Osteoblast (primary cell): ENCODE results near the gene CST5. TPM values are rescaled to one million over a fixed set of nuclear protein-coding genes. Genes with fewer than 3 reads are reported as not detected.
"Not testable (repeated sequence)": the region's sequence is repeated elsewhere in the genome, so short reads cannot be mapped to it uniquely, and the experiment has no call there.

Source experiments
- DNase-seq: peaks from one replicate; pipeline ENCODE4 v3.0.0; 2011; ENCODE audit warnings: low spot score, mixed read lengths; ENCODE audit not compliant: insufficient read length; ENCODE audit errors: missing footprints
- H2AFZ ChIP-seq: 2 replicates; pipeline ENCODE4 v1.6.0; 2011; ENCODE audit warnings: mild to moderate bottlenecking, low read length
- H3K27ac ChIP-seq: 2 replicates; pipeline ENCODE4 v1.5.1; 2011; ENCODE audit warnings: mild to moderate bottlenecking, low read depth, low read length, moderate library complexity
- H3K27me3 ChIP-seq: 2 replicates; pipeline ENCODE4 v1.6.0; 2012; ENCODE audit warnings: mild to moderate bottlenecking, control low read depth, inconsistent platforms, low read length, moderate library complexity; ENCODE audit not compliant: insufficient read depth
- H3K36me3 ChIP-seq: 2 replicates; pipeline ENCODE4 v1.5.1; 2011; ENCODE audit warnings: mild to moderate bottlenecking, low read length, control low read depth, moderate library complexity; ENCODE audit not compliant: insufficient read depth
- H3K4me1 ChIP-seq: 2 replicates; pipeline ENCODE4 v1.5.1; 2011; ENCODE audit warnings: mild to moderate bottlenecking, low read length, control low read depth, moderate library complexity; ENCODE audit not compliant: insufficient read depth
- H3K4me2 ChIP-seq: 2 replicates; pipeline ENCODE4 v1.6.0; 2011; ENCODE audit warnings: mild to moderate bottlenecking, low read length; ENCODE audit not compliant: insufficient read depth
- H3K4me3 ChIP-seq: fragments of 200-600 bp; sonication (generic); 3 replicates; pipeline ENCODE4 v1.5.1; 2012; ENCODE audit warnings: mild to moderate bottlenecking, low read length, inconsistent platforms; ENCODE audit not compliant: insufficient read depth
- H3K79me2 ChIP-seq: 2 replicates; pipeline ENCODE4 v1.6.0; 2012; ENCODE audit warnings: mild to moderate bottlenecking, low read length, control low read depth, inconsistent platforms; ENCODE audit not compliant: insufficient read depth
- H3K9me3 ChIP-seq: 2 replicates; pipeline ENCODE4 v1.5.1; 2011; ENCODE audit warnings: low read depth, low read length, control low read depth
- H4K20me1 ChIP-seq: 2 replicates; pipeline ENCODE4 v1.6.0; 2012; ENCODE audit warnings: mild to moderate bottlenecking, low read length, control low read depth; ENCODE audit not compliant: insufficient read depth
- total RNA-seq: library from RNA; depleted of rRNA; stranded (reverse); fragments of >200 nt; gene quantifications from 2 replicates; pipeline ENCODE4 v1.2.3, GENCODE V29; 2012
- TF ChIP-seq, protein P1 (sequence below): IDR thresholded peaks from 2 replicates; pipeline ENCODE4 v1.5.1; 2011; ENCODE audit warnings: mild to moderate bottlenecking, low read depth, low read length, moderate library complexity; ENCODE audit errors: extremely low read depth

Gene CST5
- total RNA-seq, 1 donor: not detected

GRCh38 chr20:23867152-23867776, 12.3 kb downstream of the CST5 start:
- no peaks in the 10 kb centered on the region for H4K20me1 ChIP-seq
- H3K36me3 ChIP-seq: no peaks in the 10 kb centered on the region
- no peak overlapping the region for H3K4me2 ChIP-seq
- peaks cover 3% of the 10 kb centered on the region for H3K27me3 ChIP-seq
- no peak overlapping the region for H3K27ac ChIP-seq
- no peaks in the 10 kb centered on the region for H3K79me2 ChIP-seq
- TF ChIP-seq, protein P1, sequence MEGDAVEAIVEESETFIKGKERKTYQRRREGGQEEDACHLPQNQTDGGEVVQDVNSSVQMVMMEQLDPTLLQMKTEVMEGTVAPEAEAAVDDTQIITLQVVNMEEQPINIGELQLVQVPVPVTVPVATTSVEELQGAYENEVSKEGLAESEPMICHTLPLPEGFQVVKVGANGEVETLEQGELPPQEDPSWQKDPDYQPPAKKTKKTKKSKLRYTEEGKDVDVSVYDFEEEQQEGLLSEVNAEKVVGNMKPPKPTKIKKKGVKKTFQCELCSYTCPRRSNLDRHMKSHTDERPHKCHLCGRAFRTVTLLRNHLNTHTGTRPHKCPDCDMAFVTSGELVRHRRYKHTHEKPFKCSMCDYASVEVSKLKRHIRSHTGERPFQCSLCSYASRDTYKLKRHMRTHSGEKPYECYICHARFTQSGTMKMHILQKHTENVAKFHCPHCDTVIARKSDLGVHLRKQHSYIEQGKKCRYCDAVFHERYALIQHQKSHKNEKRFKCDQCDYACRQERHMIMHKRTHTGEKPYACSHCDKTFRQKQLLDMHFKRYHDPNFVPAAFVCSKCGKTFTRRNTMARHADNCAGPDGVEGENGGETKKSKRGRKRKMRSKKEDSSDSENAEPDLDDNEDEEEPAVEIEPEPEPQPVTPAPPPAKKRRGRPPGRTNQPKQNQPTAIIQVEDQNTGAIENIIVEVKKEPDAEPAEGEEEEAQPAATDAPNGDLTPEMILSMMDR: no peak
- no peaks in the 10 kb centered on the region for H3K4me1 ChIP-seq
- H3K4me3 ChIP-seq: no peak overlapping the region
- H2AFZ ChIP-seq: no peak overlapping the region
- no peaks in the 10 kb centered on the region for H3K9me3 ChIP-seq
- DNase-seq: no peak

- not testable (repeated sequence) for H2AFZ ChIP-seq, H3K4me1 ChIP-seq, H3K79me2 ChIP-seq, DNase-seq, H3K27me3 ChIP-seq, H3K4me2 ChIP-seq, H3K27ac ChIP-seq, H3K4me3 ChIP-seq, H3K36me3 ChIP-seq, H3K9me3 ChIP-seq, H4K20me1 ChIP-seq
These were observed 18.8 kb downstream of the CST5 start for GRCh38 chr20:23860771-23861170.

DNA sequence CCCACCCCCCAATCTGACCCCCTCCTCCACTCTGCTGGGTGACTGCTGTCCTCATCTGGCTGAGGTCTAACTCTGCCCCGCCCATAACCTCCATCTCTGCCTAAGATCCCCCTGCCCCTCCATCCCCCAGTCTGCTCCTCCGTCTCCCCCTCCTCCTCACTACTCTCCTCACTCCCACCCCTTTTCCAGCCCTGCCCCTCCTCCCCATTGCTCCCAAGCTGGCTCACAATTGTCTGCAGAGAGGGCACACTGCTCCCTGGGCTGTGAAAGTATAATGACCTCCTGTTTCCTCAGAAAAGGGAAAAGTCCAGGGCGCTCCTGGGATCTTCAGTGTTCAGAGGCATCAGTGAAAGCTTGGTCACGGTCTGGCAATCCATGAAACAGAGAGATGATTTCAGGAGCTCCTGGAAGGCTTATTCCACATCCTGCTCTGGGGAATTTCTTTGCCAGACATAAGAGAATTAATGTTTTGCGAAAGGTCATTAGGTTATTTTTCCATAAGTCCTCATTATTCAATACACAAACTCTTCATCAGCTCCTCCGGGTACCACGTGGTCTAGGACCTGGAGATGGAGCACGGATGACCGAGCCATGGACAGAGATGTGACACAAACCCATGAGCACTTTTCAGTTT, 21.5 kb downstream of the CST5 start:
- Histone ChIP-seq H3K27me3 (no peaks in the 10 kb centered on the region), H3K9me3 (no peaks in the 10 kb centered on the region), H3K79me2 (no peaks in the 10 kb centered on the region), H3K4me3 (no peak overlapping the region), H3K27ac (no peak overlapping the region), H3K36me3 (no peaks in the 10 kb centered on the region), H2AFZ (no peak overlapping the region), H3K4me2 (no peak overlapping the region), H4K20me1 (no peaks in the 10 kb centered on the region), H3K4me1 (no peaks in the 10 kb centered on the region)
- DNase-seq: no peak
- TF ChIP-seq, protein P1: no peak

- TF ChIP-seq, protein P1: no peak
- H3K4me1 ChIP-seq: no peaks in the 10 kb centered on the region
- H4K20me1 ChIP-seq: no peaks in the 10 kb centered on the region
- H3K4me3 ChIP-seq: no peak overlapping the region
- H3K9me3 ChIP-seq: no peaks in the 10 kb centered on the region
- no peak overlapping the region for H3K4me2 ChIP-seq
- H3K27me3 ChIP-seq: no peaks in the 10 kb centered on the region
- H3K79me2 ChIP-seq: no peaks in the 10 kb centered on the region
- no peak for DNase-seq
- H3K27ac ChIP-seq: no peak overlapping the region
- H2AFZ ChIP-seq: no peak overlapping the region
- H3K36me3 ChIP-seq: no peaks in the 10 kb centered on the region
These were observed 22.8 kb downstream of the CST5 start for GRCh38 chr20:23856736-23857135.
